Mucosa of descending colon (tissue), 3 donors: Measurements from ENCODE around the gene KIAA1614. TPM values are rescaled to one million over a fixed set of nuclear protein-coding genes. Genes with fewer than 3 reads are reported as not detected.

Experiments used
- ATAC-seq: fragments of 200-7000 bp; cut with Tn5 transposase; one replicate; pipeline ENCODE4 v1.9.1; 2020; ENCODE audit warnings: mild to moderate bottlenecking, moderate library complexity
- DNase-seq, 3 donors: peaks; one replicate each; pipeline ENCODE4 v3.0.0-alpha.2; 2020
- H3K36me3 ChIP-seq: fragments of 200-600 bp; one replicate; pipeline ENCODE4 v1.8.0; 2021; ENCODE audit warnings: low read depth, mild to moderate bottlenecking
- H3K4me1 ChIP-seq: fragments of 200-600 bp; one replicate; pipeline ENCODE4 v1.8.0; 2021; ENCODE audit warnings: low read depth, mild to moderate bottlenecking
- H3K4me3 ChIP-seq: fragments of 200-600 bp; one replicate; pipeline ENCODE4 v1.8.0; 2021; ENCODE audit warnings: mild to moderate bottlenecking
- H3K9me3 ChIP-seq: fragments of 200-600 bp; one replicate; pipeline ENCODE4 v1.8.0; 2021; ENCODE audit warnings: mild to moderate bottlenecking
- intact Hi-C, 2 donors: fragments of 100-400 bp; cut with DNase I in 1 of 2; cut with micrococcal nuclease in 1 of 2; formaldehyde crosslinking; loops; one replicate each; pipeline versions ENCODE4 v1.11.0 to v1.11.1; 2022; cut with DNase I, micrococcal nuclease
- total RNA-seq, 3 donors: library from RNA; stranded (reverse); fragmentation: NEBNext Ultra II Directional in 2 of 3; extraction: Animal tissue kit (Norgen Biotek cat#: 25700) in 2 of 3; gene quantifications; one replicate each; pipeline versions ENCODE4 v1.2.1 to v1.2.4, GENCODE V29; 2021 to 2023
- TF ChIP-seq, protein P1 (sequence below): fragments of 200-600 bp; IDR thresholded peaks from one replicate; pipeline ENCODE4 v1.8.0; 2022; ENCODE audit warnings: antibody characterized with exemption, mild to moderate bottlenecking
- donor health status: DM: no; HTN: no; CAD: no; lungs with moderate emphysema.
- donor health status: DM: no; HTN: no; CAD: no.
- donor health status: DM: no; HTN: yes; CAD: no.

KIAA1614 gene
- total RNA-seq, 3 donors from 2014 or later = 1.2 to 11.1 (median 2.0) TPM

- H3K36me3 ChIP-seq = no peaks in the 10 kb centered on the region
- TF ChIP-seq, protein P1, sequence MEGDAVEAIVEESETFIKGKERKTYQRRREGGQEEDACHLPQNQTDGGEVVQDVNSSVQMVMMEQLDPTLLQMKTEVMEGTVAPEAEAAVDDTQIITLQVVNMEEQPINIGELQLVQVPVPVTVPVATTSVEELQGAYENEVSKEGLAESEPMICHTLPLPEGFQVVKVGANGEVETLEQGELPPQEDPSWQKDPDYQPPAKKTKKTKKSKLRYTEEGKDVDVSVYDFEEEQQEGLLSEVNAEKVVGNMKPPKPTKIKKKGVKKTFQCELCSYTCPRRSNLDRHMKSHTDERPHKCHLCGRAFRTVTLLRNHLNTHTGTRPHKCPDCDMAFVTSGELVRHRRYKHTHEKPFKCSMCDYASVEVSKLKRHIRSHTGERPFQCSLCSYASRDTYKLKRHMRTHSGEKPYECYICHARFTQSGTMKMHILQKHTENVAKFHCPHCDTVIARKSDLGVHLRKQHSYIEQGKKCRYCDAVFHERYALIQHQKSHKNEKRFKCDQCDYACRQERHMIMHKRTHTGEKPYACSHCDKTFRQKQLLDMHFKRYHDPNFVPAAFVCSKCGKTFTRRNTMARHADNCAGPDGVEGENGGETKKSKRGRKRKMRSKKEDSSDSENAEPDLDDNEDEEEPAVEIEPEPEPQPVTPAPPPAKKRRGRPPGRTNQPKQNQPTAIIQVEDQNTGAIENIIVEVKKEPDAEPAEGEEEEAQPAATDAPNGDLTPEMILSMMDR = no peak
- no peaks in the 10 kb centered on the region for H3K9me3 ChIP-seq
- DNase-seq = no peak
- H3K4me3 ChIP-seq = no peak overlapping the region
- peaks cover 3% of the 10 kb centered on the region for H3K4me1 ChIP-seq
- ATAC-seq = no peak
- intact Hi-C loops = no loop called here
These were observed 8.0 kb downstream of the KIAA1614 start for GRCh38 chr1:180920702-180921101.

- intact Hi-C loops = no loop called here
- H3K36me3 ChIP-seq = no peaks in the 10 kb centered on the region
- H3K4me1 ChIP-seq = peaks cover 7% of the 10 kb centered on the region
- TF ChIP-seq, protein P1 = no peak
- DNase-seq (no peak), ATAC-seq (no peak)
- no peaks in the 10 kb centered on the region for H3K9me3 ChIP-seq
- H3K4me3 ChIP-seq = no peak overlapping the region
These were observed 8.7 kb downstream of the KIAA1614 start for GRCh38 chr1:180921386-180921785.

- H3K4me1 ChIP-seq = peaks cover 7% of the 10 kb centered on the region
- DNase-seq = no peak
- TF ChIP-seq, protein P1 = no peak
- no peaks in the 10 kb centered on the region for H3K36me3 ChIP-seq
- H3K4me3 ChIP-seq = no peak overlapping the region
- no peaks in the 10 kb centered on the region for H3K9me3 ChIP-seq
- no peak for ATAC-seq
- intact Hi-C loops = no loop called here
These were observed 9.4 kb downstream of the KIAA1614 start for GRCh38 chr1:180921891-180922630.

- H3K4me3 ChIP-seq = no peak overlapping the region
- intact Hi-C loops = no loop called here
- no peak for DNase-seq
- no peaks in the 10 kb centered on the region for H3K9me3 ChIP-seq
- TF ChIP-seq, protein P1 = no peak
- no peaks in the 10 kb centered on the region for H3K36me3 ChIP-seq
- peaks cover 7% of the 10 kb centered on the region for H3K4me1 ChIP-seq
- ATAC-seq = no peak
These were observed 9.9 kb downstream of the KIAA1614 start for GRCh38 chr1:180922631-180923015.

GRCh38 chr1:180923021-180923841 is 10.5 kb downstream of the KIAA1614 start:
- Histone ChIP-seq H3K9me3 (no peaks in the 10 kb centered on the region), H3K4me3 (no peak overlapping the region), H3K4me1 (peaks cover 7% of the 10 kb centered on the region), H3K36me3 (no peaks in the 10 kb centered on the region)
- ATAC-seq = no peak
- TF ChIP-seq, protein P1 = no peak
- intact Hi-C loops = no loop called here
- no peak for DNase-seq
